ENCODE results near the gene DOCK1.

Gene DOCK1

GRCh38 chr10:127044186-127044585 is 139.0 kb downstream of the DOCK1 start:
- no peak for DNase-seq

DNA sequence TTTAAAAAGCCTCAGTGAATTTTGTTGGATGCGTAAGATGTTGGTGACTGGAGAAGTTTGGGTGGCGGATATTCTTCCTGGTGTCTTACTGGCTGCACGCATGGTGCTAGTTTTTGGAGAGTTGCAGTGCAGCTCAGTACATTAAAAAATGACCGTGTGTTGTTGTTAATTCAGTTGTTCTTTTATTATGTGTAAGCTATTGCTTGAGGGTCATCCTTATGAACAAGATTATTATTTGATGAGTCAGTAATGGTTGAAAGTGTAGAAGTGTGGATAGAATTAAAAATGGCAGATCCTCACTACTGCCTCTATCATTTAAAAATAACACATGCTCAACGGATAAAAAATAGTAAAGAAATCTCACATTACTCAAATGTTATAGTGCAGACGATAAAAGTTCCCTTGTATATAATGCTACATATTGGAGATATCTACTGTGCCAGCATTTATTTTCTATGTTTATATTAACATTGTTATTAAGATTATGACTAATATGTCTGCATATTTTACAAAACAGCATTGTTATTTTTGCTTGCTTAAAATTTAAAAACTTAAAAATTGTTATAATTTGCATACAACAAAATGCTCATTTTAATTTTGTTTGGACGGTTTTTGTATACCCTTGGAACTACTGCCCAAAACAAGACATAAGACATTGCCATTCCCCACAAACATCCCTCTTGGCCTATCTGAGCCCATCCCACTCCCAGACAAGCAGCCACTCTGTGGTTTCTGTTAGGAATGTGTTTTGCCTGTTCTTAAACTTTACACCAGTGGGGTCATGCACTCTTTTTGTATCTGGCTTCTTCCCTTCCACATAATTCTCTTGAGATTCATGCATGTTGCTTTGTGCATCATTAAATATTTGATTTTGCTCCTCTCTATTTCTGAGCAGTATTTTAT is 142.0 kb downstream of the DOCK1 start:
- DNase-seq = no peak

DNA sequence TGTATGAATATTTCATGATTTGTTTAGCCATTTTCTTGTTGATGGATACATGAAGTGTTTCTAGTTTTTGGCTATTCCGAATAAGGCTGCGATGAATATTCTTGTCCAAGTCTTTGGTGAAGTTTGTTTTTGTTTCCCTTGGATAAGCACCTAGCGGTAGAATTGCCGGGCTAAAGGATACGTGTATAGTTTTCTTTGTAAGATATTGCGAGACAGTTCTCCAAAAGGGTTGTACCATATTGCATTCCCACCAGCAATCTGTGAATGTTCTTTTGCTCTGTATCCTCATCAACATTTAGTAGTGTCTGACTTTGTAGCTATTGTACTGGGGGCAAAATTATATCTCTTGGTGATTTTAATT is 142.6 kb downstream of the DOCK1 start:
- DNase-seq = no peak

DNA sequence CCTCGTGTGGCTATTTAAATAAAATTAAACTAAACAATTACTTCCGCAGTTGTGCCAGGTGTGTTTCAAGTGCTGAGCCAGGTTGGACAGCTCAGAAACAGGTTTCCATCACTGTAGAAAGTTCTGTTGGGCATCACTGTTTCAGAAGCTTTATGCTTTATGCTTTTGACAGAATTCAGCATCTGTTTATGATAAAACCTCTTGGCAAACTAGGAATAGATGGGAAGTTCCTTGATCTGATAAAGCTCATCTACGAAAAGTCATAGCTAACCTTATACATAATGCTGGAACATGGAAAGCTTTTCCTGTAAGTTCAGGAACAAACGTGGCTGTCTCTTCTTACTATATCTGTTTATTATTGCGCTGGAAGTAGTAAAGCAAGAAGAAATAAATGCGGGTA is 143.4 kb downstream of the DOCK1 start:
- no peak for DNase-seq

- no peak for DNase-seq
Observed at GRCh38 chr10:127052001-127052400, 146.8 kb downstream of the DOCK1 start.

- no peak for DNase-seq
Observed at GRCh38 chr10:127055263-127055662, 150.0 kb downstream of the DOCK1 start.

GRCh38 chr10:127059314-127059713 is 154.1 kb downstream of the DOCK1 start:
- no peak for DNase-seq

DNA sequence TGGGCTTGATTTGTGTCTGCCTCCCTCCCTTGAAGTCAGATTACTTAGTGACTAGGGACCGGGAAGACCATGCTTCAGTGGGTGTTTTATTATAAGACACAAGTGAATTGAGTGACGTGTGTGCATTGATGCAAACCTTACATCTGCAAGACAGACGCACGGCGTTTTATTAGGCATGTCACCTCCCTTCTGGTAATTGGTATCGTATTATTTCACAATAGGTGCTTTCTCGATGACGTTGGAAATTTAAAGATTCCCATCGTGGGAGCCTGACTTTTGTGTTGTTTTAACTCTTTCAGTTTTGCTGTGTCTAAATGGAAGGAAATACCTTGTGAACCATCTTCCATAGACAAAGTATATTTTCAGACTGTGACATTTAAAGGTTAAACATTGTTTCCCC is 158.5 kb downstream of the DOCK1 start:
- DNase-seq = no peak

GRCh38 chr10:127064474-127064873 is 159.2 kb downstream of the DOCK1 start:
- no peak for DNase-seq

DNA sequence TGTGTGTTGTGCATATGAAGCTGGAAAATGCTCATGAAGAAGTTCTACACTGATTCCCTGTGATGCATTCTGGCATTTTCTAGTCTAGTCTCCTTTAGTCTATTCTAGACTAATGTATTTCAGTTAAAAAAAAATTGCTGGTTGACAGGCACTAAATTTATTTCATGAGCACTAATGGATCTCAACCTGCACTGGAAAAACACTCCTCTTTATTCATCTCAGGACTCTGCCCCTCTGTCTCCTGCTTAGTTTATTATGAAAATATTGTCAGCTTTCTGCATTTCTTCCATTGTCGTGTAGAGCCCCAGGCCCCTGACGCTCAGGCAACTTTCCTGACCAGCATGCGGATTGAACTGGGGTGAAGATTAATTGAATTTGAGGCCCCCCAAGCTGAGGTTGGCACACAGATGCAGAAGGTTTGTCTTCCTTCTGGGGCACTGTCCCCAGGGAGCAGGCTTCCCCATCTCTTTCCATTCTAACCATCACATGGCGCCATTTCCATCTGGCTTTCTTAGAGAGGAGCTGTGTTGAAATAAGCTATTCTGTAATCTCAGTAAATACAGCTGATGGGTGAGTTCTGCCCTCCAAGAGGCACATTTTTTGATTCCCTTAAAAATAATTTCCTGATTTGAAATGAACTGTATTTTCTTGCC is 162.4 kb downstream of the DOCK1 start:
- no peak for DNase-seq

- no peak for DNase-seq
Observed at GRCh38 chr10:127068485-127068884, 163.3 kb downstream of the DOCK1 start.

DNA sequence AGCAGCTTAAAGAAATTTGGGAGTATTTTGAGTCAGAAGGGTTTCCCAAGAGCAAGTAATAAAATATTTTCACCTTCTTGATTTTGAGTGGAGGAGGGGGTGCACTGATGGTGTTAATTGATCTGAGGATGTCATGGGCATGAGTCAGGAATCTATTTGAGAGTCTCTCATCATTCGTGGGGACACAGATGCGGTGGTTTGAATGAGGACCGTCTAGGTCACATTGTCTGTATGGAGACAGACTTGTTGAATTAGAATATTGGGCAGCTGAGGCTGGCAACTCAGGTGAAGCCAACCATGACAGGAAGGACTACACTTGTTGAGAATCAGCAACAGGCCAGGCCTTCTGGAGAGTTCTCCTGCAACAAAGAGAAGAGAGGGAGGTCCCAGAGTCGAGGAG is 164.2 kb downstream of the DOCK1 start:
- no peak for DNase-seq

GRCh38 chr10:127071126-127071525 is 165.9 kb downstream of the DOCK1 start:
- DNase-seq = no peak

- DNase-seq = no peak
Observed at GRCh38 chr10:127073666-127074065, 168.4 kb downstream of the DOCK1 start.

DNA sequence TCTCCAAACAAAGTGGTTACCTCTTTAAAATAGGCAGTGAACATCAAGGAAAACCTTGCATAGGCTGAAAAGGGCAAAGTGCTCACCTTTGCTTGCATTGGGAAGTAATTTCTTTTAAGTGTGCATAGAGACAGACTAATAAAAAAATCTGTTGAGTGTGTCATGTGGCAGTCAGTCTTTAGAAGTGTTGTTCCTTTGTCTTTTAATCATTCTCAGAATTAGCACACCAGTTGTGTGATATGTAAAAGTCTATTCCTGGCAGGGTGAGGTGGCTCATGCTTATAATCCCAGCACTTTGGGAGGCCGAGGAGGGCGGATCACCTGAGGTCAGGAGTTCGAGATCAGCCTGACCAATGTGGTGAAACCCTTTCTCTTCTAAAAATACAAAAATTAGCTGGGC is 174.2 kb downstream of the DOCK1 start:
- no peak for DNase-seq

GRCh38 chr10:127080317-127080716 is 175.1 kb downstream of the DOCK1 start:
- no peak for DNase-seq

- no peak for DNase-seq
Observed at GRCh38 chr10:127081851-127082345, 176.7 kb downstream of the DOCK1 start.

GRCh38 chr10:127082651-127083050 is 177.4 kb downstream of the DOCK1 start:
- DNase-seq = no peak

DNA sequence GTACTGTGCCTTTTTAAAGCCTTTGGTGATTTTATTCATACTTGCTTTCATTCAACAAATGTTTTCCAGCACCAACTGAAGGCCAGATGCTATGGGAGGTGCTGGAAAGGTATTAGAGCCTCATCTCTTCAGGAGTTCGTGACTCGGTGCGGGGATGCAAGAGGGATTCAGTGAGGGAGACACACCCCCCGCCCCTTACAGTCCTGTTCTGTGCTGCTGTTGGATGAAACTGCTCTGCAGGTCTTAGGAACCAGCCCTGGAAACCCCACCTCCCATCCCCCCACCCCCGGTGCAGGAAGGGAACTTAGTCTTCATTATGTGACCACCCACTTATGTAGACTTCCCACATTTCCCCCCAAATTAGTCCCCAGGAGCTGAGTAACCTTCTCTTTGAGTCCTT is 180.7 kb downstream of the DOCK1 start:
- DNase-seq = no peak

DNA sequence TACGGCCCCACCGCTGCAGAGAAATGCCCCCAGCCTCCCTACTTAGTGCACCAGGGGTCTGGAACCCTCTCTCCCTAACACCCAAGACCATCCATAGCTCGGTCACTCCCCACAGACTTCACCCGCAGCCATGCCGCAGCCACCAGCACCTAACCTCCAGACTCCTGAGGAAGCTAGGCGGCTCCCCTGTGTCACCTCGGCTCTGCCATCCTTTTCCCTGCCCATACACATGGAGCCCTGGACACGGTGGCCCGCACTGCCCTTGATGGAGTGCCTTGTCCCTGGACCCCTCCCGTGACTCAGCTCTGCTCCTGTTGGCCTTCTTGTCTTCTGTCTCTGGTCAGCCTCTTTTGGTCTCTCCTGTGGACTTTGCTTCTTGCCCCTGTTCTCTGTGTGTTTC is 183.7 kb downstream of the DOCK1 start:
- DNase-seq = no peak

DNA sequence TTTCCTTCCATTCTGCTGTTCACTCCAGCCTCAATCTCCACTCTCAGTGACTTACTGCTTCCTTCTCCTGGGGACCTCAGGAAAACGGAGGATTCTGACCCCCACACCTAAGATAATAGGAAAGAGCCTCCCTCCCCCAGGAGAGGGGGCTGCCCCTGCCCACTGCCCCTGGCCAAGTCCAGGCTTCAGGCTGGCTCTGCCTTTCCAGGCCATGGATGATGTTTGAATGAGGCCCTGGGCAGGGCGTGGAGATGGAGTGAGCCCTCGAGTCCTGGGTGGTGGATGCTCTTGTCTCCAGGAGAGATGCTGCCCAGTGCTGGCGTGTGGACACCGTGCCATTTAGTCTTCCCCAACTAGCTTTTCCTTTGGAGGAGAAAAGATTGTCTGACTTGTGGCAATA is 184.2 kb downstream of the DOCK1 start:
- no peak for DNase-seq

- DNase-seq = no peak
Observed at GRCh38 chr10:127090138-127090537, 184.9 kb downstream of the DOCK1 start.

DNA sequence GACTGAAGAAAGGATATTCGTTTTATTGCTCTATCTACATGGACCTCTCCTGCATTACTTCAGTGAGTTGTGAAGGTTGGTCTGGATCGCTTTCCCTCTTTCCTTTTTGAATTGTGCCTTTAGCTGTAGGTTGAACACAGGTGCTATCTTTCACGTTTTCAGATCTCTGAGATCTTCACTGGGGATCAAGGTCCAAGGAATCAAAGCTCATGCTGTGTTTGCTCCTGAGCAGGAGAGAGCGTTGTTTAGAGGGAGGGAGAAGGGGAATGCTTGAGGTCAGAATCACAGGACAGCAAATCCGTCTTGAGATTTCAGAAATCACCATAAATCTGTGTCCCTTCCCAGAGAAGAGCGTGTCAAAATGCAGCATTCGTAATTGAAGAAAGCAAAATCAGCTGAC is 186.1 kb downstream of the DOCK1 start:
- DNase-seq = no peak

GRCh38 chr10:127092916-127093315 is 187.7 kb downstream of the DOCK1 start:
- DNase-seq = no peak
